ENCODE measurements around the gene ITPKC.

DNA sequence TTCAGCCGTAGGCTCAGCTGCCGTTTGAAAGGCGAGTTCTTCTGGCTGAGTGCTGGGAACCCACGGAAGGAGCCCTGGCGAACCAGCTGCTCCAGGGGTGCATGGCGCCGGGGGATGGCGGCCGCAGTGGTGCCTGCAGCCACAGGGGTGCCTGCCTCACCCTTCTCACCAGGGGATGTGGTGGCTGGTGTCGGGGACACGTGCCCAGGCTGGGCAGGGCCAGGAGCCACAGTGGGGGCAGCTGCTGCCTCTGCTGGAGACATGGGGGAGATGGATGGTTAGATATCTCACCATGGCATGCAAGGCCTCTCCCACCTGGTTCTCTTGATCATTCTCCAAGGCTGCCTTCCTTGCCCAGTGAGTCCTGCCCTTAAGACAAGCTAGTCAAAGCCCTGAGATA, 43.5 kb upstream of the ITPKC start:
- no peak for TF ChIP-seq POLR2AphosphoS5 (IDR thresholded peaks at IDR 0.05)
- TF ChIP-seq, protein P1, sequence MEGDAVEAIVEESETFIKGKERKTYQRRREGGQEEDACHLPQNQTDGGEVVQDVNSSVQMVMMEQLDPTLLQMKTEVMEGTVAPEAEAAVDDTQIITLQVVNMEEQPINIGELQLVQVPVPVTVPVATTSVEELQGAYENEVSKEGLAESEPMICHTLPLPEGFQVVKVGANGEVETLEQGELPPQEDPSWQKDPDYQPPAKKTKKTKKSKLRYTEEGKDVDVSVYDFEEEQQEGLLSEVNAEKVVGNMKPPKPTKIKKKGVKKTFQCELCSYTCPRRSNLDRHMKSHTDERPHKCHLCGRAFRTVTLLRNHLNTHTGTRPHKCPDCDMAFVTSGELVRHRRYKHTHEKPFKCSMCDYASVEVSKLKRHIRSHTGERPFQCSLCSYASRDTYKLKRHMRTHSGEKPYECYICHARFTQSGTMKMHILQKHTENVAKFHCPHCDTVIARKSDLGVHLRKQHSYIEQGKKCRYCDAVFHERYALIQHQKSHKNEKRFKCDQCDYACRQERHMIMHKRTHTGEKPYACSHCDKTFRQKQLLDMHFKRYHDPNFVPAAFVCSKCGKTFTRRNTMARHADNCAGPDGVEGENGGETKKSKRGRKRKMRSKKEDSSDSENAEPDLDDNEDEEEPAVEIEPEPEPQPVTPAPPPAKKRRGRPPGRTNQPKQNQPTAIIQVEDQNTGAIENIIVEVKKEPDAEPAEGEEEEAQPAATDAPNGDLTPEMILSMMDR (IDR thresholded peaks at IDR 0.05), result no peak
- TF ChIP-seq POLR2A (IDR thresholded peaks at IDR 0.05), result no peak
- no peak for TF ChIP-seq EP300 (IDR thresholded peaks at IDR 0.05)
